Keratinocyte (primary cell): Measurements from ENCODE around the gene DYNC1I1.

Experiments used
- CTCF ChIP-seq, 3 experiments: IDR thresholded peaks in 1 of 3; conservative IDR thresholded peaks in 1 of 3; optimal IDR thresholded peaks in 1 of 3; 2 replicates in 2 of 3; 3 replicates in 1 of 3; pipeline versions ENCODE3 to v1.5.1; 2011; ENCODE audit warnings: low read length in 3 of 3, mild to moderate bottlenecking in 3 of 3, moderate library complexity in 2 of 3, control low read depth in 1 of 3, inconsistent platforms in 1 of 3; ENCODE audit not compliant: insufficient read depth in 2 of 3; ENCODE audit errors: extremely low read depth in 1 of 3
- EZH2 ChIP-seq: IDR thresholded peaks from one replicate; pipeline ENCODE4 v1.6.1; 2012; ENCODE audit warnings: inconsistent platforms, mild to moderate bottlenecking, low read length, moderate library complexity

GRCh38 chr7:95910341-95910740, 138.0 kb downstream of the DYNC1I1 start:
- TF ChIP-seq CTCF (optimal IDR thresholded peaks at IDR 0.05 in 1 of 3, IDR thresholded peaks at IDR 0.05 in 1 of 3, conservative IDR thresholded peaks at IDR 0.05 in 1 of 3; ENCODE audit: extremely low read depth in 1 of 3, insufficient read depth in 2 of 3, low read length in 3 of 3), result no peak
- no peak for TF ChIP-seq EZH2
